HEK293 (cell line): ENCODE measurements around the gene RGL4.

Experiments used
- CTCF ChIA-PET: fragments of 350-600 bp; formaldehyde crosslinking; extraction: SDS; loops from one replicate; lab custom pipeline; 2021; ENCODE audit warnings: antibody characterized with exemption; lab: Yijun Ruan, JAX
- POLR2A ChIA-PET: fragments of 300-600 bp; formaldehyde crosslinking; extraction: SDS; loops from one replicate; lab custom pipeline; 2020; ENCODE audit warnings: antibody characterized with exemption, inconsistent platforms; lab: Yijun Ruan, JAX
- H3K27ac ChIP-seq: fragments of 200-500 bp; sonication (Bioruptor generic); 2 replicates; pipeline ENCODE4 v1.5.1; 2014; ENCODE audit warnings: low read depth, low read length, control low read depth, inconsistent platforms; ENCODE audit errors: extremely low read depth
- H3K36me3 ChIP-seq, 2 experiments: fragments of 200-500 bp in 1 of 2; sonication (Bioruptor generic) in 1 of 2; 1 replicate in 1 of 2; 2 replicates in 1 of 2; pipeline ENCODE4 v1.5.1; 2014 to 2017; ENCODE audit warnings: inconsistent platforms in 2 of 2, low read length in 2 of 2; ENCODE audit not compliant: control insufficient read depth in 2 of 2, insufficient read depth in 1 of 2
- H3K4me1 ChIP-seq: fragments of 200-500 bp; sonication (Bioruptor generic); 2 replicates; pipeline ENCODE4 v1.5.1; 2014; ENCODE audit warnings: mild to moderate bottlenecking, low read length, inconsistent platforms; ENCODE audit not compliant: control insufficient read depth, insufficient read depth
- H3K4me3 ChIP-seq: 2 replicates; pipeline ENCODE4 v1.5.1; 2011; ENCODE audit warnings: low read depth, mild to moderate bottlenecking, control low read depth, low read length, moderate library complexity
- H3K9me3 ChIP-seq: fragments of 200-500 bp; sonication (Bioruptor generic); 2 replicates; pipeline ENCODE4 v1.5.1; 2014; ENCODE audit warnings: low read depth, low read length, inconsistent platforms; ENCODE audit not compliant: control insufficient read depth, insufficient read depth
- TRIM28 ChIP-seq: IDR thresholded peaks from 2 replicates; pipeline ENCODE4 v1.6.1; 2011; ENCODE audit warnings: low read length, control low read depth, borderline replicate concordance
- ZBTB1 ChIP-seq: fragments of 450-650 bp; formaldehyde crosslinking; IDR thresholded peaks from 2 replicates; pipeline ENCODE4 v1.5.1; 2016; ENCODE audit warnings: missing biosample characterization, missing genetic modification characterization
- ZBTB21 ChIP-seq: fragments of 450-650 bp; formaldehyde crosslinking; IDR thresholded peaks from 2 replicates; pipeline ENCODE4 v1.5.1; 2017; ENCODE audit warnings: missing biosample characterization, missing genetic modification characterization
- ZNF138 ChIP-seq: fragments of 450-650 bp; formaldehyde crosslinking; IDR thresholded peaks from 2 replicates; pipeline ENCODE4 v1.5.1; 2016; ENCODE audit warnings: missing biosample characterization, missing genetic modification characterization, borderline replicate concordance
- ZNF239 ChIP-seq: fragments of 450-650 bp; formaldehyde crosslinking; IDR thresholded peaks from 2 replicates; pipeline ENCODE4 v1.5.1; 2016; ENCODE audit warnings: missing biosample characterization, missing genetic modification characterization
- ZNF266 ChIP-seq: fragments of 450-650 bp; formaldehyde crosslinking; IDR thresholded peaks from 2 replicates; pipeline ENCODE4 v1.5.1; 2016; ENCODE audit warnings: missing biosample characterization, missing genetic modification characterization, low read depth
- ZNF354C ChIP-seq: fragments of 450-650 bp; formaldehyde crosslinking; IDR thresholded peaks from 2 replicates; pipeline ENCODE4 v1.5.1; 2016; ENCODE audit warnings: missing biosample characterization, missing genetic modification characterization, low read depth, borderline replicate concordance
- ZNF37A ChIP-seq: fragments of 450-650 bp; IDR thresholded peaks from 2 replicates; pipeline ENCODE4 v1.5.1; 2018; ENCODE audit warnings: missing biosample characterization, missing genetic modification characterization
- ZSCAN18 ChIP-seq: fragments of 450-650 bp; formaldehyde crosslinking; IDR thresholded peaks from 2 replicates; pipeline ENCODE4 v1.5.1; 2016; ENCODE audit warnings: missing biosample characterization, missing genetic modification characterization
- TF ChIP-seq, protein P1 (sequence below): fragments of 450-650 bp; formaldehyde crosslinking; IDR thresholded peaks from 2 replicates; pipeline ENCODE4 v1.5.1; 2017; ENCODE audit warnings: missing biosample characterization, missing genetic modification characterization
- TF ChIP-seq, protein P2 (sequence below): fragments of 450-650 bp; formaldehyde crosslinking; IDR thresholded peaks from 2 replicates; pipeline ENCODE4 v1.5.1; 2016; ENCODE audit warnings: missing biosample characterization, missing genetic modification characterization
- TF ChIP-seq, protein P3 (sequence below): fragments of 450-650 bp; formaldehyde crosslinking; IDR thresholded peaks from 2 replicates; pipeline ENCODE4 v1.5.1; 2016; ENCODE audit warnings: missing biosample characterization, missing genetic modification characterization

RGL4 gene

DNA sequence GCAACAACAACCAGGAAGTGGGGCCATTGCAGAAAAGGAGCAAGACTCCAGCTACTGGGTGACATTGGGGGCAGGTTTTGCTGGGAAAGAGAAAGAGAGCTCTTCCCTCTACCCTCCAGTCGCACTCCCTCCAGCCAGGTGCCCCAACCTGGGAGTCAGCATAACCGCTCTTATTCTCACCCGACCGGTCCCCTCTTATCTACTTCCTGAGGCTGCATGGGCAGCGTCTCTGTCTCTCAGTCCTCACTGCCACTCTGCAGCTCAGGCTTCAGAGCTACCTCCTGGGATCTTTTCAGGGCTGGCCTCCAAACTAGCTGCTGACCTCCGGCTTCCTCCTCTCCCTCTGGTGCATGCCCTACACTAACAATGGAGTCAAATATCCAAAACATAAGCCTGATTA is 55.0 kb downstream of the RGL4 start:
- H3K27ac ChIP-seq = no peak overlapping the region
- H3K36me3 ChIP-seq = peaks cover 13 to 48% of the 10 kb centered on the region in 2 experiments
- TF ChIP-seq ZBTB1 (tag by site-specific recombination) (no peak), ZNF37A (tag by site-specific recombination) (no peak), ZBTB21 (no peak), ZNF266 (tag by site-specific recombination) (no peak), ZNF354C (no peak), ZSCAN18 (no peak), ZNF138 (tag by site-specific recombination) (no peak), TRIM28 (no peak), ZNF239 (no peak)
- TF ChIP-seq, protein P1, sequence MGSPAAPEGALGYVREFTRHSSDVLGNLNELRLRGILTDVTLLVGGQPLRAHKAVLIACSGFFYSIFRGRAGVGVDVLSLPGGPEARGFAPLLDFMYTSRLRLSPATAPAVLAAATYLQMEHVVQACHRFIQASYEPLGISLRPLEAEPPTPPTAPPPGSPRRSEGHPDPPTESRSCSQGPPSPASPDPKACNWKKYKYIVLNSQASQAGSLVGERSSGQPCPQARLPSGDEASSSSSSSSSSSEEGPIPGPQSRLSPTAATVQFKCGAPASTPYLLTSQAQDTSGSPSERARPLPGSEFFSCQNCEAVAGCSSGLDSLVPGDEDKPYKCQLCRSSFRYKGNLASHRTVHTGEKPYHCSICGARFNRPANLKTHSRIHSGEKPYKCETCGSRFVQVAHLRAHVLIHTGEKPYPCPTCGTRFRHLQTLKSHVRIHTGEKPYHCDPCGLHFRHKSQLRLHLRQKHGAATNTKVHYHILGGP (tag by site-specific recombination) = no peak
- TF ChIP-seq, protein P2, sequence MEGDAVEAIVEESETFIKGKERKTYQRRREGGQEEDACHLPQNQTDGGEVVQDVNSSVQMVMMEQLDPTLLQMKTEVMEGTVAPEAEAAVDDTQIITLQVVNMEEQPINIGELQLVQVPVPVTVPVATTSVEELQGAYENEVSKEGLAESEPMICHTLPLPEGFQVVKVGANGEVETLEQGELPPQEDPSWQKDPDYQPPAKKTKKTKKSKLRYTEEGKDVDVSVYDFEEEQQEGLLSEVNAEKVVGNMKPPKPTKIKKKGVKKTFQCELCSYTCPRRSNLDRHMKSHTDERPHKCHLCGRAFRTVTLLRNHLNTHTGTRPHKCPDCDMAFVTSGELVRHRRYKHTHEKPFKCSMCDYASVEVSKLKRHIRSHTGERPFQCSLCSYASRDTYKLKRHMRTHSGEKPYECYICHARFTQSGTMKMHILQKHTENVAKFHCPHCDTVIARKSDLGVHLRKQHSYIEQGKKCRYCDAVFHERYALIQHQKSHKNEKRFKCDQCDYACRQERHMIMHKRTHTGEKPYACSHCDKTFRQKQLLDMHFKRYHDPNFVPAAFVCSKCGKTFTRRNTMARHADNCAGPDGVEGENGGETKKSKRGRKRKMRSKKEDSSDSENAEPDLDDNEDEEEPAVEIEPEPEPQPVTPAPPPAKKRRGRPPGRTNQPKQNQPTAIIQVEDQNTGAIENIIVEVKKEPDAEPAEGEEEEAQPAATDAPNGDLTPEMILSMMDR = no peak
- TF ChIP-seq, protein P3, sequence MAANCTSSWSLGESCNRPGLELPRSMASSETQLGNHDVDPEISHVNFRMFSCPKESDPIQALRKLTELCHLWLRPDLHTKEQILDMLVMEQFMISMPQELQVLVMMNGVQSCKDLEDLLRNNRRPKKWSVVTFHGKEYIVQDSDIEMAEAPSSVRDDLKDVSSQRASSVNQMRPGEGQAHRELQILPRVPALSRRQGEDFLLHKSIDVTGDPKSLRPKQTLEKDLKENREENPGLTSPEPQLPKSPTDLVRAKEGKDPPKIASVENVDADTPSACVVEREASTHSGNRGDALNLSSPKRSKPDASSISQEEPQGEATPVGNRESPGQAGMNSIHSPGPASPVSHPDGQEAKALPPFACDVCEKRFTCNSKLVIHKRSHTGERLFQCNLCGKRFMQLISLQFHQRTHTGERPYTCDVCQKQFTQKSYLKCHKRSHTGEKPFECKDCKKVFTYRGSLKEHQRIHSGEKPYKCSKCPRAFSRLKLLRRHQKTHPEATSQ (tag by site-specific recombination) = no peak
- TF ChIP-seq, all 188 proteins: peak for 0
- ChIA-PET CTCF (interaction anchor here (0.6 kb wide), 1 partner anchor 412 kb away, joined by 3 read pairs; no protein-coding TSS in a partner anchor), POLR2A (interaction anchor here (2.0 kb wide), 1 partner anchor 29 kb away, joined by 7 read pairs; no protein-coding TSS in a partner anchor)
- H3K4me1 ChIP-seq = 0 out of 2 replicates have a peak, but pooled peaks cover 6% of the 10 kb centered on the region
- no peaks in the 10 kb centered on the region for H3K9me3 ChIP-seq
- no peak overlapping the region for H3K4me3 ChIP-seq
